Effector memory CD4-positive, alpha-beta T cell (primary cell): ENCODE results near the gene ETHE1.
"Not testable (repeated sequence)": the region's sequence is repeated elsewhere in the genome, so short reads cannot be mapped to it uniquely, and the experiment has no call there.

Experiments
- DNase-seq, 3 donors: peaks; one replicate each; pipeline ENCODE4 v3.0.0-alpha.2; 2020
- H3K27ac ChIP-seq: 2 replicates; pipeline ENCODE4 v1.7.0; 2013; ENCODE audit warnings: mild to moderate bottlenecking, low read length, moderate library complexity; ENCODE audit not compliant: insufficient read depth, poor library complexity, severe bottlenecking
- H3K27me3 ChIP-seq: replicated peaks from 2 replicates; pipeline ENCODE4 v1.7.0; 2013; ENCODE audit warnings: mild to moderate bottlenecking, low read length; ENCODE audit not compliant: insufficient read depth, control insufficient read depth, poor library complexity, severe bottlenecking
- H3K36me3 ChIP-seq: 2 replicates; pipeline ENCODE4 v1.7.0; 2013; ENCODE audit warnings: mild to moderate bottlenecking, low read length, moderate library complexity; ENCODE audit not compliant: control insufficient read depth, insufficient read depth
- H3K4me1 ChIP-seq: 2 replicates; pipeline ENCODE4 v1.7.0; 2013; ENCODE audit warnings: low read length, mild to moderate bottlenecking; ENCODE audit not compliant: control insufficient read depth, insufficient read depth, poor library complexity, severe bottlenecking
- H3K4me3 ChIP-seq: 2 replicates; pipeline ENCODE4 v1.7.0; 2013; ENCODE audit warnings: low read length, low read depth, mild to moderate bottlenecking; ENCODE audit not compliant: insufficient read depth, poor library complexity, severe bottlenecking
- H3K9me3 ChIP-seq: 2 replicates; pipeline ENCODE4 v1.7.0; 2013; ENCODE audit warnings: mild to moderate bottlenecking, low read length, moderate library complexity; ENCODE audit not compliant: control insufficient read depth

ETHE1 gene

DNA sequence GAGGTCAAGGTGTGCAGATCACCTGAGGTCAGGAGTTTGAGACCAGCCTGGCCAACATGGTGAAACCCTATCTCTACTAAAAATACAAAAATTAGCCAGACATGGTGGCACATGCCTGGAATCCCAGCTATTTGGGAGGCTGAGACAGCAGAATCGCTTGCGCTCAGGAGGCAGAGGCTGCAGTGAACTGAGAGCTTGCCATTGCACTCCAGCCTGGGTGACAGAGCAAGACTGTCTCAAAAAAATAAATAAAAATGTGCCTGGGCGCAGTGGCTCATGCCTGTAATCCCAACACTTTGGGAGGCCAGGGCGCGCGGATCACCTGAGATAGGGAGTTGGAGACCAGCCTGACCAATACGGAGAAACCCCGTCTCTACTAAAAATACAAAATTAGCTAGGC, 3.3 kb downstream of the ETHE1 start:
- not testable (repeated sequence) for H3K4me3 ChIP-seq, H3K27ac ChIP-seq, DNase-seq, H3K36me3 ChIP-seq, H3K27me3 ChIP-seq, H3K9me3 ChIP-seq
- H3K4me1 ChIP-seq, result peaks cover 26% of the 10 kb centered on the region

DNA sequence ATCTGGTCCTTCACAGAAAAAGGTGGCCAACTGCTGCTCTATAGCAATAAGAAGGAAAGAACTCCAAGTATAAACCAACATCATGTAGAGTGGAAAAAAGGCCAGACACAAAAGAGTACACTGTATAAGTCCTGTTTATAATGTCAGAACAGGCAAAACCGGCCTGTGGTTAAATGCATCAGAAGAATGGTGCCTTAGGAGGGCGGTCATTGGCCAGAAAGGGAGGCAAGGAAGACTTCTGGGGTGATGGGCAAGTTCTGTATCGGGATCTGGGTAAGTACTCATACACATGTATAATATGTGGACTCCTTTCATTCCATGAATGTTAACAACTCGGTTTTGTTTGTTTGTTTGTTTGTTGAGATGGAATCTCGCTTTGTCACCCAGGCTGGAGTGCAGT, 4.1 kb downstream of the ETHE1 start:
- DNase-seq, result no peak
- no peak overlapping the region for H3K27ac ChIP-seq
- H3K4me3 ChIP-seq, result no peak overlapping the region
- no peaks in the 10 kb centered on the region for H3K27me3 ChIP-seq
- peaks cover 26% of the 10 kb centered on the region for H3K4me1 ChIP-seq
- no peaks in the 10 kb centered on the region for H3K9me3 ChIP-seq
- no peaks in the 10 kb centered on the region for H3K36me3 ChIP-seq

DNA sequence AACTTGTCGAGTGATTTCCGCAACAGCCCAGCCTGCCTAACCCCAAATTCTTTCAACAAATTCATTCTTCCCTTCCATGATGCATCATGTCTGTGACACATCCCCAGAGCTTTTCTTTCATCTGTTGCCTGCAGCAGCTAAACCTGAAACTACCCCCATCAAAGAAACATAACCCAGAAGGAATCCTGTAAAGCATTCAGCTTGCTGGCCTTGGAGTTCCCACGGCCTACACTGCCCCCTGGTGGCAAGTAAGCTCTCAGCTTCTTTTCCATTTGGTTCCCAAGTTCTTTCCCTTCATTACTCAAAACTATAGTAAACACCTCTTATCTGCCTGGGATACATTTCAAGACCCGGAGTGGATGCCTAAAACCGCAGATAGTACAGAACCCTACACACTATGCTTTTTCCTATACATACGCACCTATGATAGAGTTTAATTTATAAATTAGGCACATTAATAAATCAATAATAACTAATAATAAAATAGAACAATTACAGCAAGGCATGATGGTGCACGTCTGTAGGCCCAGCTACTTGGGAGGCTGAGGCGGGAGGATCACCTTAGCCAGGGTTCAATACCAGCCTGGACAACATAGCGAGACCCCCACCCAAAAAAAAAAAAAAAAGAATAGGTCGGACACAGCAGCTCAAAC, 7.4 kb downstream of the ETHE1 start:
- Histone ChIP-seq H3K36me3 (no peaks in the 10 kb centered on the region), H3K9me3 (no peaks in the 10 kb centered on the region), H3K4me3 (no peak overlapping the region), H3K4me1 (peaks cover 8% of the 10 kb centered on the region), H3K27ac (no peak overlapping the region), H3K27me3 (no peaks in the 10 kb centered on the region)
- peak; percentile 56 to 78 (median 67) for DNase-seq

DNA sequence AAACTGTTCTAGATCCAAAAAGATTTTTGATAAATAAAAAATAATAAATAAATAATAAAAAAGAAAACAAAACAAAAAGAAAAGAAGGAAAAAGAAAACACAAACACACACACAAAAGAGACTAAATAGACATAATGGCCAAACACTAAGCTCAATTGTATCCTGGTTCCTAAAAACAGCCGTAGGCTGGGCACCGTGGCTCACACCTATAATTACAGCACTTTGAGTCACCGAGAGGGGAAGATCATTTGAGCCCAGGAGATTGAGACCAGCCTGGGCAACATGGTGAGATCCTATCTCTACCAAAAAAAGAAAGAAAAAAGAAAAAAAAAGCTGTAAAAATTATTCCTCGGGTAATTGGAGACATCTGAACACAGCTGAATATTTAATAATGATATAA, 8.9 kb downstream of the ETHE1 start:
- no peak overlapping the region for H3K27ac ChIP-seq
- no peak overlapping the region for H3K4me3 ChIP-seq
- no peaks in the 10 kb centered on the region for H3K36me3 ChIP-seq
- H3K4me1 ChIP-seq, result peaks cover 6% of the 10 kb centered on the region
- no peak for DNase-seq
- H3K27me3 ChIP-seq, result no peaks in the 10 kb centered on the region
- no peaks in the 10 kb centered on the region for H3K9me3 ChIP-seq

DNA sequence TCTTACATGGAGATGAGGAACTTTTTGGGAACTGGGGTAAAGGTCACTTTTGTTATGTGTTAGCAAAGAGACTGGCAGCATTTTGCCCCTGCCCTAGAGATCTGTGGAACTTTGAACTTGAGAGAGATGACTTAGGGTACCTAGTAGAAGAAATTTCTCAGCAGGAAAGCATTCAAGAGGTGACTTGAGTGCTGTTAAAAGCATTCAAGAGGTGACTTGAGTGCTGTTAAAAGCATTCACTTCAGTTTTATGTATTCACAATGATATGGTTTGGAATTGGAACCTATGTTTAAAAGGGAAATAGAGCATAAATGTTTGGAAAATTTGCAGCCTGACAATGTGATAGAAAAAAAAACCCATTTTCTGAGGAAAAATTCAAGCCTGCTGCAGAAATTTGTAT, 14.6 kb downstream of the ETHE1 start:
- H3K4me3 ChIP-seq, H3K36me3 ChIP-seq, DNase-seq, H3K9me3 ChIP-seq, H3K4me1 ChIP-seq, H3K27me3 ChIP-seq, H3K27ac ChIP-seq: not testable (repeated sequence)

DNA sequence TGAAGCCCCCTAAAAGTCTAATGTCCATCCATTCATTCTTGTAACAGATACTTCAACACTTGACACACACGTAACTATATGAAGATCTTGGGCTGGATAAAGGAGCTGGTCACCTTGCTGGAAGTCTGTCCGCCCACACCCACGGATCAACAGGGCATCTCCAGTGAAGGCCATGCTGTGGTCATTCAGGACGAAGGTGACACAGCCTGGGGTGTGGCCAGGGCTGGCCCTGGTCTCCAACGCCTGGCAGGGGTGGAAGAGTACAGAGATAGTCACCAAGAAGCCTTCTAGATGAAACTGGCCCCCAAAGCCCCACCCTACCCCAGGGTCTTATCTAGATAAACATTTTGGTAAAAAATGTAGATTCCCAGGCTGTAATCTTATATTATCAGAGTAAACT, 15.7 kb downstream of the ETHE1 start:
- Histone ChIP-seq H3K9me3 (no peaks in the 10 kb centered on the region), H3K4me3 (no peak overlapping the region), H3K27ac (no peak overlapping the region), H3K27me3 (no peaks in the 10 kb centered on the region), H3K4me1 (no peaks in the 10 kb centered on the region), H3K36me3 (peaks cover 9% of the 10 kb centered on the region)
- DNase-seq, result no peak

DNA sequence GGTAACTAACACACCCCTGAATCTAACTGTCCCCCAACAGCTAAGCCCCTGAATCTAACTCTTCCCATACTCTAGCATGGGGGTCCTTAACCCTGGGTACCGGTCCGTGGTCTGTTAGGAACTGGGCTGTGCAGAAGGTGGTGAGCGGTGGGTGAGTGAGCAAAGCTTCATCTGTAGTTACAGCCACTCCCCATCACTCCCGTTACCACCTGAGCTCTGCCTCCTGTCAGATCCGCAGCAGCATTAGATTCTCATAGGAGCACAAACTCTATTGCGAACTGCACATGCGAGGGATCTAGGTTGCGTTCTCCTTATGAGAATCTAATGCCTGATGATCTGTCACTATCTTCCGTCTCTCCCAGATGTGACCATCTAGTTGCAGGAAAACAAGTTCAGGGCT, 16.3 kb downstream of the ETHE1 start:
- Histone ChIP-seq H3K4me3 (no peak overlapping the region), H3K36me3 (peaks cover 9% of the 10 kb centered on the region), H3K27ac (no peak overlapping the region), H3K9me3 (no peaks in the 10 kb centered on the region), H3K4me1 (no peaks in the 10 kb centered on the region), H3K27me3 (no peaks in the 10 kb centered on the region)
- no peak for DNase-seq

DNA sequence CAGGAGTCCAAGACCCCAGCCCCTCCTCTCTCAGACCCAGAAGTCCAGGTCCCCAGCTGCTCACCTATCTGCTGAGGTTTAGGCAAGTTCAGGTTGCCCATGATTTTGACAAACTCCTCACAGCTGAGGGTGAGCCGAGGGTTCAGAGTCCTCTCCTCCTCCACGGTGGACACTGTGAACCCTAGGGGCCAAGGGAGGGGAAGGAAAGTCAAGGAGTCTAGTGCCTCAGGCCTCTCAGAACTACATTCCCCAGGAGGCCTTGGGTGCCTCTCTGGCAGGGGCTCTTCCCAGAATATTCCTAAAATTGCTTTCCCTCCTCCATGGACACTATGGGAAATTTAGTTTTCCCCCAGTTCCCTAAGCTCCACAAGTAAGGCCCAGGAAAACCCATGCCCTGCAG, 19.1 kb downstream of the ETHE1 start:
- Histone ChIP-seq H3K4me1 (peaks cover 11% of the 10 kb centered on the region), H3K4me3 (no peak overlapping the region), H3K27me3 (no peaks in the 10 kb centered on the region), H3K27ac (no peak overlapping the region), H3K36me3 (peaks cover 9% of the 10 kb centered on the region), H3K9me3 (no peaks in the 10 kb centered on the region)
- no peak for DNase-seq

DNA sequence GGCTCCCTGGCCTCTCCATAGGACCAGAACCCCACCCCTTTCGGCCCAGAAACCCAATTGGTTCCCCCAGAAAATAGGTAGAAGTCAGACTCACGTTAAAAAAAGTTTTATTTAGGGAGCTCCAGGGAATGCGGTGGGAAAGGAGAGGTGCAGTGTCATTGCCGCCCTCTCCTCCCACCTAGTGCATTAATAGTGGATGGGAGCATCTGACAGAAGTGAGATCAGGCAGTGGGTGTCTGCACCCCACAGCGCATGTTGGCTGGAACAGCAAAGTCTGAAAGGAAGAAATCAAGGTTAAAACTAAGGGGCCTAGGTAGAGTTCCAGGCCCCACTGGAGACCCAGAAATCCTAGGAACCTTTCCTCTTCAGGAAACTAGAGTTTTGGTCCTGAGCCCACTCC, 20.4 kb downstream of the ETHE1 start:
- DNase-seq, result no peak
- H3K4me3 ChIP-seq, result no peak overlapping the region
- H3K27me3 ChIP-seq, result no peaks in the 10 kb centered on the region
- H3K9me3 ChIP-seq, result no peaks in the 10 kb centered on the region
- H3K36me3 ChIP-seq, result peaks cover 9% of the 10 kb centered on the region
- H3K27ac ChIP-seq, result no peak overlapping the region
- peaks cover 11% of the 10 kb centered on the region for H3K4me1 ChIP-seq

DNA sequence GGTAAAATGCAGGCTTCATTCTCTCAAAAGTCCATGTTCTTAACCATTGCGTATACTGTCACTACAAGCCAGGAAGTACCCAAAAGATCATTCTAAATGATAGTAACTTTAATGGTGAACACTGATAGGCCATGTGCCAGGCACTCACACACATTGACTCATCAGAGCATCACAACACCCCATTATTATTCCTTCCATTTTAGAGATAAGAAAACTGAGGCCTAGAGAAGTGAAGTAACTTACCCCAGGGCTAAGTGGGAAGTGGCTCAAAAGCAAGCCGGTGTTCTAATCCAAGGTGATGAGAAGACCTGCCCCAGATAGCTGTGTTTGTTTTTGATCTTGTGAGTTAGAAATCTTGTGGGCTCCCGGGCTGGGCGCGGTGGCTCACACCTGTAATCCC, 21.1 kb downstream of the ETHE1 start:
- H3K9me3 ChIP-seq, result no peaks in the 10 kb centered on the region
- H3K27ac ChIP-seq, result peak overlapping the region; percentile 42
- H3K4me3 ChIP-seq, result no peak overlapping the region
- peaks cover 11% of the 10 kb centered on the region for H3K4me1 ChIP-seq
- H3K27me3 ChIP-seq, result no peaks in the 10 kb centered on the region
- H3K36me3 ChIP-seq, result peaks cover 9% of the 10 kb centered on the region
- no peak for DNase-seq

DNA sequence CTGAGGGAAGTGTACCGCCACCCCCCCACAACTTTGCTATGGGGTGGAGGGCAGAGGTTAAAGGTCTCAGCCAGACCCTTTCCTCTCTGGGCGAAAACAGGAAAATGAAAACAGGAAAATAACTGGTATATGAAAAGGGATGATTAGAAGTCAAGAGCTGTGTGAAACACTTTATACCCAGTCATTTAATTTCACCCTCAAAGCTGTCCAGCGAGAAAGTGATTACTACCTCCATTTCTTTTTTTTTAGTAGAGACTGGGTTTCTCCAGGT, 21.9 kb downstream of the ETHE1 start:
- no peak overlapping the region for H3K4me3 ChIP-seq
- peaks cover 9% of the 10 kb centered on the region for H3K36me3 ChIP-seq
- DNase-seq, result no peak
- H3K4me1 ChIP-seq, result peaks cover 11% of the 10 kb centered on the region
- H3K9me3 ChIP-seq, result no peaks in the 10 kb centered on the region
- peak overlapping the region; percentile 85 for H3K27ac ChIP-seq
- no peaks in the 10 kb centered on the region for H3K27me3 ChIP-seq
